Measurements from ENCODE around the gene TSPAN9.

TSPAN9 gene

GRCh38 chr12:3091382-3092241, 14.4 kb downstream of the TSPAN9 start:
- H3K27me3 ChIP-seq (ENCODE audit: insufficient read depth, poor library complexity, severe bottlenecking), result no peaks in the 10 kb centered on the region
- H3K36me3 ChIP-seq (ENCODE audit: low read depth), result no peaks in the 10 kb centered on the region
- H3K9me3 ChIP-seq (ENCODE audit: severe bottlenecking), result no peaks in the 10 kb centered on the region
- ATAC-seq (ENCODE audit: low read depth) (no peak), DNase-seq (ENCODE audit: low spot score) (no peak)
- no peak for TF ChIP-seq CTCF (IDR thresholded peaks at IDR 0.05; ENCODE audit: poor library complexity, severe bottlenecking)
- no peak overlapping the region for H3K4me3 ChIP-seq (ENCODE audit: severe bottlenecking)
- H3K27ac ChIP-seq (ENCODE audit: poor library complexity, severe bottlenecking), result no peak overlapping the region
- H3K4me1 ChIP-seq (ENCODE audit: insufficient read depth, poor library complexity, severe bottlenecking), result no peaks in the 10 kb centered on the region

DNA sequence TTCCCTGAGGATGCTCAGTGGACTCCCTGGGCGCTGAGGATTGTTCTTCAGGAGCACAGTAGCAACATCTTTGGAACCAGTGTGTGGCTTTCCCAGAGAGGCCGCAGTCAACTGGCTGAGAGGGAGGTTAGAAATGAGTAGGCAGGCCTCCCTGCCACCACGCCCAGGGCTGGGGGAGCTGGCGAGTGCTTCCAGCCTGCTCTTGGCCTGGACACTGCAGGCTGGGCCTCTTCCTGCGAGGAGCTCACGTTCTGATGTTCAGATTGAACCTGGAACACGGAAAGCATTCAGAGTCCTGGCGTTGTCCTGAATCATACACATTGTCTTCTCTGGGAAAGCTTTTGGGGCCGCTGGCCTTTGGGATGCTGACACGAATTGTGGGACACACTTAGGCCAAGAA, 15.6 kb downstream of the TSPAN9 start:
- DNase-seq (ENCODE audit: low spot score) (no peak), ATAC-seq (ENCODE audit: low read depth) (no peak)
- peaks cover 4% of the 10 kb centered on the region for H3K4me1 ChIP-seq (ENCODE audit: insufficient read depth, poor library complexity, severe bottlenecking)
- H3K36me3 ChIP-seq (ENCODE audit: low read depth), result no peaks in the 10 kb centered on the region
- TF ChIP-seq CTCF (IDR thresholded peaks at IDR 0.05; ENCODE audit: poor library complexity, severe bottlenecking), result no peak
- H3K9me3 ChIP-seq (ENCODE audit: severe bottlenecking), result no peaks in the 10 kb centered on the region
- H3K4me3 ChIP-seq (ENCODE audit: severe bottlenecking), result no peak overlapping the region
- no peak overlapping the region for H3K27ac ChIP-seq (ENCODE audit: poor library complexity, severe bottlenecking)
- H3K27me3 ChIP-seq (ENCODE audit: insufficient read depth, poor library complexity, severe bottlenecking), result no peaks in the 10 kb centered on the region

DNA sequence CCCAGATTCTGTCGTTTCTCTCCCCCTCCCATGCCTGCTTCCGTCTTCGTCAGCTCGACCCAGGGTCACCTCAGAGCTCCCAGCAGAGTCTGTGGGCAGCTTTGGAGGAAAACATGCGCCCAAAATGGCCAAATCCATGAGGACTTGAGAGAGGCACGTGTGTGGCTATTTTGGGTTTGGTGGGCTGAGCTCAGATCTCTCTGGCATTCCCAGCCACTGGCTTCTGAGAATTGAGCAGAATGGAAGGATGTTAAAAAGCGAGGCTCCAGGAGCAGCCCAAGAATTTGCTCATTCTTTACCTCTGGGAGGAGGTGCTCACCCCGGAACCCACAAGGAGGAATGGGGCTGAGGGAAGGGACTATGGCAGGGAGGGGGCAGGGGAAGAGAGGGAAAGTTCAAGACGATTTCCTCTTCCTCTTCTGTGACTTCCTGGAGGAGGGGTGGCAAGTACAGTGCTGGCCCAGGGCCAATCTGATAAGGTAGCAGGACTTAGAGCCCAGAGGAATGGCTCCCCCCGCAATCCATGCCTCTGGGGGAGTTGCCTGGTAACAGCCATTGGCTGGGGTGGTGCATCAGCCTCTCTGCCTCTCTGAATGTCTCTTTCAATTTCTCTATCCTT, 20.1 kb downstream of the TSPAN9 start:
- no peak overlapping the region for H3K27ac ChIP-seq (ENCODE audit: poor library complexity, severe bottlenecking)
- H3K4me3 ChIP-seq (ENCODE audit: severe bottlenecking), result no peak overlapping the region
- H3K27me3 ChIP-seq (ENCODE audit: insufficient read depth, poor library complexity, severe bottlenecking), result no peaks in the 10 kb centered on the region
- H3K36me3 ChIP-seq (ENCODE audit: low read depth), result no peaks in the 10 kb centered on the region
- peaks cover 10% of the 10 kb centered on the region for H3K4me1 ChIP-seq (ENCODE audit: insufficient read depth, poor library complexity, severe bottlenecking)
- no peaks in the 10 kb centered on the region for H3K9me3 ChIP-seq (ENCODE audit: severe bottlenecking)
- no peak for DNase-seq (ENCODE audit: low spot score)
- ATAC-seq (ENCODE audit: low read depth), result no peak
- no peak for TF ChIP-seq CTCF (IDR thresholded peaks at IDR 0.05; ENCODE audit: poor library complexity, severe bottlenecking)

- Histone ChIP-seq H3K27ac (ENCODE audit: poor library complexity, severe bottlenecking) (no peak overlapping the region), H3K9me3 (ENCODE audit: severe bottlenecking) (no peaks in the 10 kb centered on the region), H3K4me1 (ENCODE audit: insufficient read depth, poor library complexity, severe bottlenecking) (peaks cover 10% of the 10 kb centered on the region), H3K36me3 (ENCODE audit: low read depth) (no peaks in the 10 kb centered on the region), H3K4me3 (ENCODE audit: severe bottlenecking) (no peak overlapping the region), H3K27me3 (ENCODE audit: insufficient read depth, poor library complexity, severe bottlenecking) (no peaks in the 10 kb centered on the region)
- DNase-seq (ENCODE audit: low spot score) (no peak), ATAC-seq (ENCODE audit: low read depth) (peak; percentile 15; the same call in 1 of the 3 replicates)
- TF ChIP-seq CTCF (IDR thresholded peaks at IDR 0.05; ENCODE audit: poor library complexity, severe bottlenecking), result no peak
These were observed 20.7 kb downstream of the TSPAN9 start for GRCh38 chr12:3097836-3098235.

GRCh38 chr12:3098436-3098835, 21.3 kb downstream of the TSPAN9 start:
- TF ChIP-seq CTCF (IDR thresholded peaks at IDR 0.05; ENCODE audit: poor library complexity, severe bottlenecking), result no peak
- Histone ChIP-seq H3K27me3 (ENCODE audit: insufficient read depth, poor library complexity, severe bottlenecking) (no peaks in the 10 kb centered on the region), H3K36me3 (ENCODE audit: low read depth) (no peaks in the 10 kb centered on the region), H3K27ac (ENCODE audit: poor library complexity, severe bottlenecking) (no peak overlapping the region), H3K4me3 (ENCODE audit: severe bottlenecking) (no peak overlapping the region), H3K4me1 (ENCODE audit: insufficient read depth, poor library complexity, severe bottlenecking) (peaks cover 10% of the 10 kb centered on the region), H3K9me3 (ENCODE audit: severe bottlenecking) (no peaks in the 10 kb centered on the region)
- DNase-seq (ENCODE audit: low spot score), result no peak
- ATAC-seq (ENCODE audit: low read depth), result no peak
